ENCODE results near the gene NGFR.

DNA sequence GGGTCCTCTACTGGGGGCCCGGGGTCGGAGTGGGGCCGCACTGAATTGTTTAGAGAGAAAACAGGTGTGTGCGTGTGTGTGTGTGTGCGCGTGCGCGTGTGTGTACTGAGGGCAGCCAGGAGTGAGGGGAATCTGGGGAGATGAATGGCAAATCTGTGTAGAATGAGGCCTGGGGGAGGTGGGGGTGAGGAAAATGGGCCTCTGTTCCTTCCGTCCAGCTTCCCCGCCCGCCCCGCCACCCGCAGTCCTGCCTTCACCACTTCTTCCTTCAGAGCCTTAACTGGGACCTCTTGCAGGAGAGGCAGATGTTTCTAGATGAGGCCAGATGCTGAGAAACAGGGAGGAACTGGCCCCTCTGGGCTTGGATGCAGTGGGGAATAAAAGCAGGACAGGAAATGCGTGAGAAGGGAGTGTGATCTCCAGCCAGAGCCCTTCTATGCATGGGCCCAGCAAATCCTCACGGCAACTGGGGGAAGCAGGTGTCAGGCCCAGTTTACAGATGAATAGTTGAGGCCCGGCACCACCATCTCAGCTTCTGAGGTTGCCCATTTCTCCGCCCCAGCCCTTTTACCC, 29.7 kb upstream of the NGFR start:
- TF ChIP-seq POLR2A (IDR thresholded peaks at IDR 0.05) (no peak), EP300 (IDR thresholded peaks at IDR 0.05) (no peak)
- TF ChIP-seq, protein P1, sequence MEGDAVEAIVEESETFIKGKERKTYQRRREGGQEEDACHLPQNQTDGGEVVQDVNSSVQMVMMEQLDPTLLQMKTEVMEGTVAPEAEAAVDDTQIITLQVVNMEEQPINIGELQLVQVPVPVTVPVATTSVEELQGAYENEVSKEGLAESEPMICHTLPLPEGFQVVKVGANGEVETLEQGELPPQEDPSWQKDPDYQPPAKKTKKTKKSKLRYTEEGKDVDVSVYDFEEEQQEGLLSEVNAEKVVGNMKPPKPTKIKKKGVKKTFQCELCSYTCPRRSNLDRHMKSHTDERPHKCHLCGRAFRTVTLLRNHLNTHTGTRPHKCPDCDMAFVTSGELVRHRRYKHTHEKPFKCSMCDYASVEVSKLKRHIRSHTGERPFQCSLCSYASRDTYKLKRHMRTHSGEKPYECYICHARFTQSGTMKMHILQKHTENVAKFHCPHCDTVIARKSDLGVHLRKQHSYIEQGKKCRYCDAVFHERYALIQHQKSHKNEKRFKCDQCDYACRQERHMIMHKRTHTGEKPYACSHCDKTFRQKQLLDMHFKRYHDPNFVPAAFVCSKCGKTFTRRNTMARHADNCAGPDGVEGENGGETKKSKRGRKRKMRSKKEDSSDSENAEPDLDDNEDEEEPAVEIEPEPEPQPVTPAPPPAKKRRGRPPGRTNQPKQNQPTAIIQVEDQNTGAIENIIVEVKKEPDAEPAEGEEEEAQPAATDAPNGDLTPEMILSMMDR (IDR thresholded peaks at IDR 0.05): no peak
